ENCODE results near the gene TENM4.
"Not testable (repeated sequence)": the region's sequence is repeated elsewhere in the genome, so short reads cannot be mapped to it uniquely, and the experiment has no call there.

The TENM4 gene

DNA sequence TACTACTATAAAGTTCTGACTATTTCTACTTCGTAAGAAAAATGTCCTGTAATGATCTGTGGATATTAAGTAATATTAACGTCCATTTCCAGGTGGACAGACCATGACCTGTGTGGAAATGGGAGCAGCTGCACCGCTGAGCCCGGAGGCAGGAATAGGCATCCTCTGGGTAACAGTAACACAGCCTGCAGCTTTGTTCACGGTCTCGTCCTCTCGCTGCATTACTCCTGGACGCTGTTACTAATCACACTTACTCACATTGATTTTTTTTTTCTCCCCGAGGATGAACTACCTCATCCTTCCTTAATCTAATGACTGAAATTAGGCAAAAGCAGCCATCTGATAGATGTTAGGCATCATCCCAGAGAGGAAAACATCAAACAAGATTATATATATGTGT lies 520.5 kb downstream of the TENM4 start:
- no peak for DNase-seq

DNA sequence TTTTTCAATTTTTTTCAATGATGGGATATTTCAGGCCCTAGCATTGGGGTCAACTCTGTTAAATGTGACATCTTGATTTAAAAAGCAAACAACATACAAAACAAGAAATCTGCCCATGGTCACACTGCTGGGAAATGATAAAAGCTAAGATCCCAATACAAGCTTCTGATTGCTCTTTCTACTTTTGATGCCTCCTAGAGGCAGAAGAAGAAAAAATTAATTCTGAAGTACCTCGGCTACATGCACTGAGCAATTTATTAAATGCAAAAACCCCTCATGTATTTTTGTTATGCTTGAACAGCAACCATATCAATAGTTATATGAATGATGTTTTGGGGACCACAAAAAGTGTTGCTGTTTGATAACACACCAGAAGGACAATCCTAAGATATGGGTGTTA lies 524.1 kb downstream of the TENM4 start:
- no peak for DNase-seq

DNA sequence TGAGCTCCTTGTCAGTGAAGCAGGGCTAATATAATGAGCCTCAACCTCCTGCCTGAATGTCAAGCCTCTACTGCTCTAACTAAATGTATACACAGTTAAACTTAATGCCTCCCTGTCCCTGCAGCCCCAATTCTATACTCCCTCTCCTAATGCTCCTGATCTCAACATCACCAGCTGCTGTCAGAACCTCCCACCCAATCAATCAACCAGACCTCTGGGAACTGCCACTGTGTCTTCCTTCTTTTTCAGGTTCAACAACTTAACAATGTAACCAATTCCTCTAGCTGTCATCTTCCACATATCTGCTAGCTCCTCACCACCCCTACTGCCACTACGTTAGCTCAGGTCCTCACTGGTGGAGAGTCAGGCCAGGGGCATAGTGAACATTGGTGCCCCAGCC lies 526.3 kb downstream of the TENM4 start:
- DNase-seq = no peak

DNA sequence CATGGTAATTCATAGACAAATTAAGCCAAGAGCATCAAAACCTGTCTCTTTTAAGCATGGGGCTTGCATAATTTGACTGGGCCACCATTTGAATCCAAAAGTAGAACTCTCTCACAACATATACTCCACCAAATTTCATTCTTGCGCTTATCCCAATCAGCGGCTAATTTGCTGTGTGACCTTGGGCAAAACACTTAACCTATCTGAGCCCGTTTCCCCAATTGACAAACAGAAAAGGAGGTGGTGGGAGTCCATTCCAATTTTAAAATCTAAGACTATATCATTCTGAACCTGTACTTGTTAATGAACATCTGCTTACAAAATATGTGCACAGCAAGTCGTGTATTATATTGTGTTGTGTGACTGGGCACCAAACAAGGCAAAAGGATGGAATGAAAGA lies 528.1 kb downstream of the TENM4 start:
- no peak for DNase-seq

DNA sequence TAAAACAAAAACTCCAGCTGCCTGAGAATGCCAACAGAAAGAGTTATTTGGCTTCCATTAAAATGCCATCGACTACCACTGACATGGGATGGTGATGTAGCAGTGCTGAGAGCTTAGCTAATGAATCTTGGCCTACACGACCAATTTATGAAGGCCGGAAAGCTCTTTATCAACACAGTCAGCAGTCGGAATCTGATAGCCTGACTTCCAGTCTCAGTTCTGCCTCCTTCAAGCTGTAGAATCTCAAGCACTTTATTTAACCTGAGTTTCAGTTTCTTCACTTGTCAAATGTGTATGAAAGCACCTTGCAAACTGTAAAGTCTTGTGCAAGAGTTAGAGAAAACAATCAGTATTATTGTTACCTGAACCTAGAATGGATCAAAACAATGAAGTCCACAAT lies 530.5 kb downstream of the TENM4 start:
- no peak for DNase-seq

DNA sequence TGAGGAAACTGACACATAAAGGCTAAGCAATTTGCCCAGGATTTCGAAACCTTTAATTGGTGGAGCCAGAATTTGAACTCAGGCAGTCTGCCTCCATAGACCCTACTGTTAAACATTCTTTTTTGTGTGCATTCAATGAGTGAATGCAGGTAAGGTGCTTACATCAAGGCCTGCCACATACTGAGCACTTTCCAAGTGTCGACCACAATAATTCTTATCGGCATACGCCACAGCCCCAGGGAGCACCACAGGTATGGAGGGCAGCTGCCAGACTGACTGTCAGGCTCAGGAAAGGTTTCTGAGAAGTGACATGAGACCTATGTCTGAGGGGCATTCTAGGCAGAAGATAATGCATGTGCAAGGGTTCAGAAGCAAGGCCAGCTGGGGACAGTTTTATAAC lies 531.4 kb downstream of the TENM4 start:
- no peak for DNase-seq

DNA sequence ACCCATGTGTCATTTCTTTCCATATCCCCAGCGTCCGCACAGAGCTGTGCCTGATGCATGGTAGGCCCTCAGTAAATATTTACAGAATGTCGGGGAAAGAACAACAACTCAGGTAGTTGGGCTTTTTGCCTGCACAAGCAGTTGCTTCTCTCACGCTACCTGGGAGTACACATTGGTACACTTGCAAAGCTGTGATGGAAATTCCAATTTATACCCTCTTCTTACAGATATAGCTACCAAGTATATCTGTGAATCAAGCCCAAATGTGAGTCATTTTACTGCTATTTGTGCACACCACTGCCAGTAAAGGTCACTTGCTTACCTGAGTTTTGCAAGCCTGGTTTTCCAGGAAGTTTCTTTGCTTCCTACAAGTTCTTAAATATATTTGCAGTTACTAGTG lies 533.2 kb downstream of the TENM4 start:
- no peak for DNase-seq

DNA sequence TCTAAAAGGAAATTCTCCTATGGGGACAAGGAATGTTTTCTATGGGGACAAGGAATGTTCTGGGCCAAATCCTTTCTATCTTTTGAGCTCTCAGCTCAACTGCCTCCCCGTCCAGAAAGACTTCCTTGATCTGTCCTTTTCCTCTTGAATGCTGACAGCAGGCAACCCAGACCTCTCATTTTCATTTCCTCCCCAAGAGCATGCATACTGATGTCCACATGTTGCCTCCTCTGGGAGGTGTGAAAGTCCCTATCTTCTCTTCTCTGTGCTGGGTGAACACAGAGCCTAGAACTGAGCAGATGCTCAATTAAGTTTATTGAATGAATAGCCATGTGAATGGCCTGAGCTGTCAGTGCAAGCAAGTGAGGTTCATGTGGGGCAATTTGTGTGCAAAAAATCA lies 534.3 kb downstream of the TENM4 start:
- no peak for DNase-seq

DNA sequence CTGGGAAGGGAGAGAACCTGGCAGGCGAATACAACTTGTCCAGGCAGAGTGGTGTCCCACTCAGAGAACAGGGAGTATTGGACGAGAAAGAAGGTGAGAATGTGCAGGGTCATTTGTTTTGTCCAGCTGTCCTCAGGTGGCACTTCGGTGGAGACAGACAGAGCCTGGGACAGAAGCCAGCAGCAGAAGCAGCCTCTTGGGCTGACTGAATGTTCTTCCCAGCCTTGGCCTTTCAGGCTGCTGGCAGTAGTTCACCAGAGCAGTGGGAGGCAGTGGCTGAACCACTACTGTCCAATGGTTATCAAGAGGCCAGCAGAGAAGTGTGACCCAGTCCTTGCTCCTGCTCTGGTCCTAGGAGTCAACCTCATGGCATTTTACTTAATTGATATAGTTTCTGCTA lies 535.1 kb downstream of the TENM4 start:
- DNase-seq = no peak

DNA sequence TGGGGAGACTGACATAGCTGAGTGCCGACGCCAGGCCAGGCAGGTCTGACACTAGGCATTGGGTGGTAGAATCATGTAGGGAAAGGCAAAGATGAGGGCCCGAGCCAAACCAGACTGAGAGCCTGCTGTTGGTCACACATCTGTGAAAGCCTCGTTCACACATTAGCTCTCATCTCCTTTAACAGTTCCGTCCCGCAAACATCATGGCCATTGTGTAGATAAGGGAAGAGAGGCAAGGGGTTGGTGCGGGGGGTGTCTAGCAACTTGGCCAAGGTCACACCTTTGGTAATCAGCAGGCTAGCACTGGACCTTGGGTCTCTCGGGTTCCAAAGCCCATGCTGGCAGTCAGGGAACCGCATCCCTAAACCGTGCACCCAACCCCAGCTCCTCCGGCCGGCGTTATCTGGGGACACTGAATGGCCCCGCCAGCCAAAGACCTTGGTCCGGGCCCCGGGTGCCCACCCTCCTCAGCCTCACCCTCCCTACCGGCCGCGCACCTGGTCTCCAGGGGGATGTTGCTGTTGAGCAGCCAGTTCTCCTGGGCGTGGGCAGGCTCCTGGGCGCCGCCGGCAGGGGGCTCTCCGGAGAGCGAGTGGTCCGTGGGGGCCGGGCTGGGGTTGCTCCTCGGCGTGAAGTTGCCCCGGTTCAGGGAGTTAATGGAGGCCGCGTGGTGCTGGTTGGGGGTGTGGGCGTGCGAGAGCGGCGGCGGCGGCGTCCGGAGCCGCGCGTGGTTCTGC lies 537.9 kb downstream of the TENM4 start:
- DNase-seq = no peak

DNA sequence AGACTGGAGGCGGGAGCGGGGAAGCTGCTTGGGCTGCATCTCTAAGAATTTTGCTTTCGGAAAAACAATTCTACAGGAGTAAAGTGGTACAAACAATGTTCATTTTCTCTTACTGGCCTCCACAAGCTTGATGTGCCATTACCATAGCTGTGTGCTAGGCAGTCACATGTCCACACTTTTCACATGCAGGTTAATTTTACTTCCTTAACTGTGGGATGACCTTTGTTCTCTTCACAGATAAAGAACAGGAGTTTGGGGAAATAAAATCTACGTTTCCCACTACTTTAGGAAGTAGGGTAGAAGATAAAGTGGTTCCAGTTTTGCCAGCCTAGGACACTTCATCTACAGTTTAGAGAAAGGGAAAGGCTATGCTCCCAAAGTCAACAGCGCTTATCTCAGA lies 539.0 kb downstream of the TENM4 start:
- DNase-seq = no peak

DNA sequence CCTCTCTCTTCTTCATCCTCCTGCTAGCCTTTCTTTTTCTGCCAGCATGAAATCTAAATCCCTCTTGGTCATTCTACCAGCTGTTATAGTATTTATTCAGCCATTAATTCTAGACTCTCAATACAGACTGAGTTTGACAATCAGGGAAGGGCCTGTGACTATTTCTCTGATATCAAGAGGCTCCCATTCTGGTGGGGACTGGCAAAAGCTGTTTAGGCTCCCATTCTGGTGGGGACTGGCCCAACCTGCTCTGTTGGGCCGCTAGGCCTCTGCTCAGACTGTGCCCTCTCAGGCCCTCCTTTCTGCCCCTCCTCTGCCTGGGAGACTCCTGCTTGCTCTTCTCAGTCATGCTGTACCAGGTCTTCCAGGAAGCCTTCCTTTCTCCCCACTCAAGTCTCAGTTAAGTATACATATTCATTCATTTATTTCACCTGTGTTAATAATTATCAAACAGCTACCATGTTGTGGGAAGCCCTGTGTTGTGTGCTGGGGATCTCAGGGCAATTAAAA lies 542.5 kb downstream of the TENM4 start:
- DNase-seq = no peak

DNA sequence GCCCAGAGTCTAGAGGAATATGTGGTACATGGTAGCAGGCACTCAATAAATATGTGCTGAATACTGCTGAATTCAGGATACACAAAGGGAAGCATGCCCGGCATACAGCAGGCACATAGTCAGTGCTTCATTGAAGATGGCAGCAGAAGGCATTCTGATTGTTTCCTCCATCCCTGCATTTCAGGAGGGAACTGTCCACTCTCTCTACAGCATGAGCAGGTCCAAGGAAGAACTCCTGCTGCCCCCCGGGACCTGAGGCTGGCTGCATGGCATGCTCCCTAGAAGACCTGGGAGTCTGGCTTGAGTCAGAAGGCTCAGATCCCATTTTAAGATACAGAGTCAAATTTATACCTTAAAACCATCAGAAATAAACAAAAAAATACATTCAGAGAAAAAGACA lies 546.8 kb downstream of the TENM4 start:
- DNase-seq = no peak

DNA sequence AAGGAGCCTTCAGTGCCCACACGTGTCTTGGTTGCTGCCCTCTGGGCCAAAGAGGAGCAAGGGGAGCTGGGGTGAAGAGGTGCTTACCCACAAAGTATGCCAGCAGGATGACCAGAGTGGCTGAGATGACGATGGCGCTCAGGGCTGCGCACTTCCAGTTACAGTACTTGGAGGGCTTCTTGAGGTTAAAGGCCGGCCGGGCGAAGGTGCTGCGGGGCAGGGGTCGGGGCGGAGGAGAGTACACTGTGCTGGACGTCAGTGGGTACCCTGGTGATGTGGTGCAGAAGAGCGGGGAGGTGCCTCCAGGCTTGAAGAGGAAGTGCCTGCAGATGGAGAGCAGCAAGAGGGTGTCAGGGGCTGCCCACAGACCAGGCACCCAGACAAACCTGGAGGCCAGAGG lies 551.1 kb downstream of the TENM4 start:
- DNase-seq = no peak

DNA sequence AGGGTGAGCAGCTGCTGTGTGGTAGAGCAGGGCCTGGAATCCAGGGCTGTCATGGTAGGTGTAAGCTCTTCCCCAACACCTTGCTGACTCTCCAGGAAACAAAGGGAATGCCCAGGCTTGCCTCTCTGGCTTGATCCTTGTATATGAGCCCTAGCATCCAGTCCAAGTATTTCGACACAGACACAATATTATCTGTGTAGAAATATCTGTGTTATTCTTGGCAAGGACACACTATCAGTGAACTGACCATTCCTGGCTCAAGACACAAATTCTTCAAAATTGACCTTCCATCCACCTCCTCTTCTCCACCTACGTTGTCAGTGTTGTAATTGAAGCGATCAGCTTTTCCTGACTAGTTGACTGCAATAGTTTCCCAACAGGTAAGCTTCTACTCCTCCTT lies 554.2 kb downstream of the TENM4 start:
- no peak for DNase-seq

DNA sequence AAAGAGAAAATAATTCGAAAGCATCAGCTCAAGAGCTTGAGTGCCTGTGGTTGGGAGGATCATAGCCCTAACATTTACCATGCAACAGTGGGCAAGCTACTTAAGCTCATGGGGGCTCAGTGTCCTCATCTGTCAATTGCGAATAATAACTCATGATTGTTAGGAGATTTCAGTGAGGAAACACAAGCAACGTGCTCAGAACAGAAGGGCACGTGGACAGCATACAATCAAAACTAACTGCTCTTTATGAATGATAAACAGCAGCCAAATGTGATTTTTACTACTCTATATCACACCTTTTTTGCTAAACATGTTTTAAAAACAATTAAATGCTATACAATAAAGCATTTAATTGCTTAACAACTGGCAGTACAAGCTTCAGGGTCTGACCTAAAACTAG lies 556.1 kb downstream of the TENM4 start:
- no peak for DNase-seq

DNA sequence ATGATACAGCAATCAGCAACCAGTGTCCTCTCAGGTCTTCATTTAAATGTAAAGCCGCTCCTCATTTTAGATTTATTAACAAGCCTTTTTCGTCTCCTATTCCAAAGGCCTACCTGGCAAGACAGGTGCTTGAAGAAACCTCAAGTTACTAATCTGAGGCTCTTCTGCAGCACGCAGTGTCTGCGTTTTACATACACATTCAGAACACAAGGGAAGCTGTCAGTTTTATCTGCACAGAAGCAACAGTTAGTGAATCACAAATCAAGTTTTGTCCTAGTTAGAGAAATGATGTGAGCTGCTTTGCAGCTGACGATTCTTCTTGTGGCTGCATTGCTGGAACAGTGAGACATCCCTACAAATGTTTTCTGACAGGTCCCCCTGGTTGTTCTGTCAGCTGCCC lies 557.3 kb downstream of the TENM4 start:
- DNase-seq = no peak

DNA sequence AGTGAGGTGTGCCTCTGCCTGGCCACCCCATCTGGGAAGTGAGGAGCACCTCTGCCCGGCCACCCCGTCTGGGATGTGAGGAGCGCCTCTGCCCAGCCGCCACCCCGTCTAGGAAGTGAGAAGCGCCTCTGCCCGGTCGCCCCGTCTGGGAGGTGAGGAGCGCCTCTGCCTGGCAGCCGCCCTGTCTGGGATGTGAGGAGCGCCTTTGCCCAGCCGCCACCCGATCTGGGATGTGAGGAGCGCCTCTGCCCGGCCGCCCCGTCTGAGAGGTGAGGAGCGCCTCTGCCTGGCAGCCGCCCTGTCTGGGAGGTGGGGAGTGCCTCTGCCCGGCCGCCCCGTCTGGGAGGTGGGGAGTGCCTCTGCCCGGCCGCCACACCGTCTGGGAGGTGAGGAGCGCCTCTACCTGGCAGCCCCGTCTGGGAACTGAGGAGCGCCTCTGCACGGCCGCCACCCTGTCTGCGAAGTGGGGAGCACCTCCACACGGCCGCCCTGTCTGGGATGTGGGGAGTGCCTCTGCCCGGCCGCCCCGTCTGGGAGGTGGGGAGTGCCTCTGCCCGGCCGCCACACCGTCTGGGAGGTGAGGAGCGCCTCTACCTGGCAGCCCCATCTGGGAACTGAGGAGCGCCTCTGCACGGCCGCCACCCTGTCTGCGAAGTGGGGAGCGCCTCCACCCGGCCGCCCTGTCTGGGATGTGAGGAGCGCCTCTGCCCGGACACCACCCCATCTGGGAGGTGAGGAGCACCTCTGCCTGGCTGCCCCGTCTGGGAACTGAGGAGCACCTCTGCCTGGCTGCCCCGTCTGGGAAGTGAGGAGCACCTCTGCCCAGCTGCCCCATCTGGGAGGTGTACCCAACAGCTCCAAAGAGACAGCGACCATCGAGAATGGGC lies 561.5 kb downstream of the TENM4 start:
- DNase-seq = not testable (repeated sequence)

DNA sequence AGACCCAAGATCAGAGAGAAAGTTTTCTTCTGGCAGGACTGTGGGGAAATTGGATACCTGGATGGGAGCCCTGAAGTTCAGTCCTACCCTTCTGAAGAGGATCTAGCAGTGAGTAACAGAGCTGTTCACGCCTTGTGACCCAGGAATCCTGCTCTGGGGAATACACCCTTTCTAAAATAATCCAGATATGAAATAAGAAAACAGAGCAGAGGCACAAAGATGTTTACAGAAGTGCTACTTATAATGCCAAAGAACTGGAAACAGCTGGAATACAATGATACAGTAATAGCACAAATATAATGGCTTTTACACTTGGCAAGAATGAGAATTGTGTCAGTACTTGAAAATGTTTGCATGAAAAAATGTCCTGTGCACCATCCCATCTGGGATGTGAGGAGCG lies 562.2 kb downstream of the TENM4 start:
- DNase-seq = no peak

DNA sequence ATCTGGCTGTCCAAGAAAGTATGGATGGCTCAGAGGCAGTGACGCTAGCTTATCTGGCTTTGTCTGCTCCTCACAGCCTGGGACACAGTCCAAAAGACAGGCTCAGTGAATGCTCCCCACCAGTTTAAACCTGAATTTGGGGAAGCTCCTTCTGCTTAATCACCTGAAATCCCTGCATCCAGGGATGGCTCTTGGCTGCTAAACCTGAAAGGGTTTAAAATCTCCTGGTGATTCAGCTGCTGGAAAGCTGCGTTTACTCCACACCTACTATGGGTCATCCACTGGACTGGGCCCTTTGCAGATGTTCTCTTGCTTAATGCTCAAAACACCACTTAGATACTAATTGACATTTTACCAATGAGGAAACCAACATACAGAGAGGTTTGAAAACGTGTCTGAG lies 564.2 kb downstream of the TENM4 start:
- no peak for DNase-seq

DNA sequence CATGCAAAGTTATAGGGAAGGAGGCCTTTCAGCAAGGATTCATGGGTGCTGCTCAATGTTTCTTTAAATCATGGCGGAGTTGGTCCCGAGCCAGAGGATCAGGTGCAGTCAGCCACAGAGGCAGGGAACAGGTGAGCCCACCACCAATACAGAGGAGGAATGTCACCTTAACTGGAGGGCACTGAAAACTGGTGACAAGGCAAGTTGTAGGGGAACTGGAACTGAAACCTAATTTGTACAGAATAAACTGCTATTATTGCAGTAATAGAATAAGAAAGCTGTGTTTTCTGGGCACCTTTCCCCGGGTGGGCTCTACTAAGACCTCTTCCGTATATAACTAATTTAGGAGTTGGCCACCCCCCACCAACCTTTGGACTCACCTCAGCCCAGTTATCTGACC lies 570.2 kb downstream of the TENM4 start:
- no peak for DNase-seq

DNA sequence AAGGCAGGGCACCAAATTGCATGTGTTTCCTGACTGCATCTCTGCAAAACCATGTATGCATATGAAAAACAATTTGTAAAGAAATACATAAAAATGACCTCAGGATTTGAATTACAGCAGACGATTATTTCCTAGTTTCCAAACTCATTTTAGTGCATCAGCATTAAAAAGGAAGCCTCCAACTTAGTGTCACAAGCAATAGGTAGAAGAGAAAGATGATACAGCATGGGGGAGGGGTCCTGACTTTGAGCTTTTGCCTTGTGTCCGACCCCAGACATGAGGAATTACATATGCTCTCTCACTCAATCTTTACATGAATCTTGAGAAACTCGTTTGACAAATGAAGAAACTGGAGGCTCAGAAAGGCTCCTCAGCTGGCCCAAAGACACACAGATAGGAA lies 571.5 kb downstream of the TENM4 start:
- DNase-seq = no peak

DNA sequence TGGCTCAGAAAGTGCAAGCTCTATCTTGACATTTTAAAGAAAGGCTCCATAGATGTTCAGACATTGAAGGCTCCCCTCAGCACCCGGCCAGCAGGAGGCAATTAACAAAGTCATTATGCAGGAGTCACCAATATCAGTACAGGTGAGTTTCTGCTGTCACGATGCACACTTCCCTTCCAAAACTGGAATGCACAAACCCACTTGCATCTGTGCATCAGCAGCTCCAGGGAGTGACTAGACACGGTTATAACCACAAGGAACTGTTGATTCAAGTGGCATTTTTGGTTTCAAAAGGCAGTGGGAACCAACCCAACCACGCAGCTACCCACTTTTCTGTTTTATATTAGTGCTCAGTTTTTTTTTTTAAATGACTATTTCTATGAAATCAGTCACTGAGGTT lies 572.3 kb downstream of the TENM4 start:
- DNase-seq = no peak

DNA sequence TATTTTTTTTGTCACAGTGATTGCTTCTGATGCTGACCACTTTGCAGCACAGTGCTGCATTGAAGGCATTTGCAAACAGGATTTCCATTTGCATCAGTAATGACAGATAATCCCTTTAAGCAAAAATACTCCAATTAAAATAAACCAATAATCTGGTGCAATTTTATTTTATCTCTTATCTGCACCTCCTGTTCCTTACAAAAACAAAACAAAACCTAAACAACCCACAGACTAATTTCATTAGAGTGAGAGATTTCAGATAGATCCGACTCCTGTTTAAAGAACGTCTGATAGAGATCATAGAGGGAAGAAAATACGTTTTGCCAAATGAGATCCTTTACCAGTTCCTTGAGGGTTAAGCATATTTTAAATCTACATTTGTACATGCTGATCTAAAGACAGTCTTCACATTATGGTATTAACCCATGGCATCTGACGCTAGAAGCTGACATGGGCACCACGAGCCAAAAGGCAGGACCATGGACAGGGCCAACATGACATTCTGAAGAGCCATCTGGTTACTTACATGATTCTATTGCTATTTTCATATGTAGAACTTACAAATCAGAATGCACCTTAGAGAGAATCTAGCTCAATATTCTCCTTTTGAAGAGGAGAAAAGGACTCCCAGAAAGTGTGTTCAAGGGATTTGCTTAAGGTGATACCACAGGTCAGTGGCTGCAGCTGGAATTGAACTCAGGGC lies 580.0 kb downstream of the TENM4 start:
- no peak for DNase-seq

Measured in NCI-H446 (cell line).